GM20000 (cell line): ENCODE results near the gene KLRC2.
"Not testable (repeated sequence)": the region's sequence is repeated elsewhere in the genome, so short reads cannot be mapped to it uniquely, and the experiment has no call there.

Experiments used
- DNase-seq: peaks from one replicate; pipeline ENCODE4 v3.0.0; 2012; ENCODE audit warnings: low spot score
- TF ChIP-seq, protein P1 (sequence below): IDR thresholded peaks from 2 replicates; pipeline ENCODE4 v1.5.1; 2012; ENCODE audit warnings: mild to moderate bottlenecking, control low read depth; ENCODE audit errors: extremely low read depth, missing control alignments

KLRC2 gene

DNA sequence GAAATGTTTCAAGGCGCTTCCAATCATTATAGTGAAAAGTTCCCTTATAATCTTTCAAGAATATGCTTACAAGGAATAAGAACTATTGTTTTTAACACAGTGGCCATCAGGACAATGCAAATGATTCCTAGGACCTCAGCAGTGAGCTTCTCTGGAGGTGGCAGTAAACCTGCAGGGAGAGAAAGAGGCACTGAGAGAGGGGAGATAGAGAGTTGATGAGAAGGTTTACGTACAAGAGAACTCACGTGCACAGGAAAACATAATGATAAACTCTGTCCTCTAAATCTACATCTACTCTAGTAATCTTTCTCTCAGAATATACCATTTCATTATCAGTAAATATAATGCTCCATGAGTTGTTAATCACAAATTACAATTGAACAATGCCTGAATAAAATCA lies 27.0 kb downstream of the KLRC2 start:
- no peak for DNase-seq
- TF ChIP-seq, protein P1, sequence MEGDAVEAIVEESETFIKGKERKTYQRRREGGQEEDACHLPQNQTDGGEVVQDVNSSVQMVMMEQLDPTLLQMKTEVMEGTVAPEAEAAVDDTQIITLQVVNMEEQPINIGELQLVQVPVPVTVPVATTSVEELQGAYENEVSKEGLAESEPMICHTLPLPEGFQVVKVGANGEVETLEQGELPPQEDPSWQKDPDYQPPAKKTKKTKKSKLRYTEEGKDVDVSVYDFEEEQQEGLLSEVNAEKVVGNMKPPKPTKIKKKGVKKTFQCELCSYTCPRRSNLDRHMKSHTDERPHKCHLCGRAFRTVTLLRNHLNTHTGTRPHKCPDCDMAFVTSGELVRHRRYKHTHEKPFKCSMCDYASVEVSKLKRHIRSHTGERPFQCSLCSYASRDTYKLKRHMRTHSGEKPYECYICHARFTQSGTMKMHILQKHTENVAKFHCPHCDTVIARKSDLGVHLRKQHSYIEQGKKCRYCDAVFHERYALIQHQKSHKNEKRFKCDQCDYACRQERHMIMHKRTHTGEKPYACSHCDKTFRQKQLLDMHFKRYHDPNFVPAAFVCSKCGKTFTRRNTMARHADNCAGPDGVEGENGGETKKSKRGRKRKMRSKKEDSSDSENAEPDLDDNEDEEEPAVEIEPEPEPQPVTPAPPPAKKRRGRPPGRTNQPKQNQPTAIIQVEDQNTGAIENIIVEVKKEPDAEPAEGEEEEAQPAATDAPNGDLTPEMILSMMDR, result no peak

DNA sequence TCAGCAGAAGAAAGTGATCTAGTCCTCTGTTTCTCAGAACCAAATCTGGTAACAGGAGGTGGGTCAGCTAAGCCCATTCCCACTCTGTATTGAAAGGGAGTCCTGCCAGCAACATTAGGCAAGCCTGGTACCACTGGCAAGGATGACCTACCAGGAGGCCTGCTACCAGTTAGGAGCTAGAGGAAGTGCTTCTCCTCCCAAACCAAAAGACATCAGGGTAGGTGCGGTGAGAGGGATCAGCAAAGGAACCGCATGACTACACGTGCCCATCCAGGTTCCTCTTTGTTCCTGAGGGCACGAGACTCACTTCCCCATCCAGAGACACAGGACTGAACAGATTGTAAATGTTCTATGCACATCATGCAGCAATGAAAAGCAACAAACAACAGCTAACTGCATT lies 29.1 kb downstream of the KLRC2 start:
- DNase-seq, result no peak
- TF ChIP-seq, protein P1, result no peak

DNA sequence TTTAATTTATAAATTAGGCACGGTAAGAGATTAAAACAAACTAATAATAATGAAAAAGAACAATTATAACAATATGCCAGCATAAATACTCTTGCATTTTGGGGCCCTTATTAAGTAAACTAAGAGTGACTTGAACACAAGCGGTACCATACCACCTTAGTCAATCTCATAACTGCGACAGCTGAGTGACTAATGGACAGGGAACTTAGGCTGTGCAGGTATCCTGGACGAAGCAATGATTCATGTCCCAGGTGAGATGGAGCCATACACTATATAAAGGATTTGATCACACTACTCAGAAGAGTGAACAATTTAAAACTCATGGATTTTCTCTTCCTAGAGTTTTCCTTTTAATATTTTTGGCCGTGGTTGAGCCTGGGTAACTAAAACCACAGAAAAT lies 30.5 kb downstream of the KLRC2 start:
- no peak for DNase-seq
- TF ChIP-seq, protein P1, result no peak

DNA sequence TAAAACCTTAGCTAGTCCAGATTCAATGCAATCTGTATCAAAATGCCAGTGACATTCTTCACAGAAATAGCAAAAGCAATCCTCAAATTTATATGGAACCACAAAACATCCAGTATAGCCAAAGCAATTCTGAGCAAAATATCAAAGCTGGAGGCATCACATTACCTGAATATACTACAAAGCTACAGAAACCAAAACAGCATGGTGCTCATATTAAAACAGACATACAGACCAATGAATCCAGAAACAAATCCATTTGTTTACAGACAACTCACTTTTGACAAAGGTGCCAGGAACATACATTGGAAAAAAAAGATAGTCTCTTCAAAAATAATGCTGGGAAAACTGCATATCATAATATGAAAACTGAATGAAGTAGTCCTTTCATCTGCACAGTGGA lies 31.0 kb downstream of the KLRC2 start:
- no peak for DNase-seq
- TF ChIP-seq, protein P1, result no peak

DNA sequence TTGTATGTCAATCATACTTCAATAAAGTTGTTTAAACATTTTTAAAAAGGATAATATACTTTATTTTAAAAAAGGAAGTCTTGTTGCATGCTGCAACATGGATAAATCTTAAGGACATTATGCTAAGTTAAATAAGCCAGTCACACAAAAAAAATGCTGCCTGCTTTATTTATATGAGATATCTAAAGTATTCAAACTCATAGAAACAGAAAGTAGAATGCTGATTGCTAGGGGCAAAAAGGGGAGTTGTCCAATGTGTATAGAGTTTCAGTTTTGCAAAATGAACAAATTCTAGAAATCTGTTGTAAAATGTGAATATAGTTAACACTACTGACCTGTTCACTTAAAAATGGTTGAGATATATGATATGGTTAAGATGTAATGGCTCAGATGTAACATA lies 35.0 kb downstream of the KLRC2 start:
- DNase-seq, result no peak
- TF ChIP-seq, protein P1, result no peak

DNA sequence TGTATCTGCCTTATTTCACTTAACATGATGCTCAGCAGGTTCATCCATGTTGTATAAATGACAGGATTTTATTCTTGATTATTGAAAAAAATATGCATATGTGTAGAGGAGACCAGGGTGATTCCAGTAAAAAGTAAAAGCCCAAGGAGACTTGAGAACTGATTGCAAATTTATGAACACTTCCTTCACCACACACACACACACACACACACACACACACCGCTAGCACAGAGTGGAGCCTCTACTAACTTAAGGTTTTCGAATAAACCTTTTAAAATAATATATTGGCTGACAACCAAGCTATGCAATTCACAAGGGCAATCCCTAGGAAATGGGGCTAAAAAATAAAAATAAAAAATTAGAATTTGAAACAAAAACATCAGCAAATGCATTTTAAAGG lies 37.6 kb downstream of the KLRC2 start:
- no peak for DNase-seq
- TF ChIP-seq, protein P1, result no peak

DNA sequence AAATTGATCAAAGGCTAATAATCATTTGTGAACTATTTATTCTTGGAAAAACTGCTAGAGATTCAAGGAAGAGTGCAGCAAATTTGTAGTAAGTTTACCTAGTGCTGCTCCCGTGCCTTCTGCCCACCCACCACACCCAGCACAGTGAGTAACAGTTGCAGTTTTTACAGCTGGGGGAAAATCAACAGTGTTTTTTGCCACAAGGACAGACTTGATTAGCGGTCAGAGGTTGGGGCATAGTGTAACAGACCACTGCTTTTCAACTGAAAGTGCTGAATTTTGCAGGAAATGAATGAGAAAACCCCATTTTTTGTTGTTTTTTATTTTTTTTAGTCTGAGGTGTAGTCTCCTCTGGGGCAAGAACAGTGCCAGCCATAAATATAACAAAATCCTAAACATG lies 38.5 kb downstream of the KLRC2 start:
- DNase-seq, result no peak
- TF ChIP-seq, protein P1, result no peak

DNA sequence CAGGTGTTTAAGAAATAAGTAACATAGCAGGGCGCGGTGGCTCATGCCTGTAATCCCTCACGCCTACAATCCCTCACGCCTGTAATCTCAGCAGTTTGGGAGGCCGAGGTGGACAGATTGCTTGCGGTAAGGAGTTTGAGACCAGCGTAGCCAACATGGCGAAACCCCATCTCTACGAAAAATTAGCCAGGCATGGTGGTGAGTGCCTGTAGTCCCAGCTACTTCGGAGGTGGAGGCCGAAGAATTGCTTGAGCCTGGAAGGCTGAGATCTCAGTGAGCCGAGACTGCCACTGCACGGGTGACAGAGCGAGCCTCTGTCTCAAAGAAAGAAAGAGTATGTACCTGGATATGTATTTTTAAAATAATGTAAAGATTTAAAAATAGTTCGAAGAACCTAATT lies 39.6 kb downstream of the KLRC2 start:
- DNase-seq, result not testable (repeated sequence)
